ENCODE measurements around the gene C20orf96.

GRCh38 chr20:289693-290083 lies 862 bp downstream of the C20orf96 start:
- TF ChIP-seq CTCF (optimal IDR thresholded peaks at IDR 0.05 in 1 of 3, IDR thresholded peaks at IDR 0.05 in 1 of 3, conservative IDR thresholded peaks at IDR 0.05 in 1 of 3; ENCODE audit: extremely low read depth in 1 of 3, insufficient read depth in 2 of 3, low read length in 3 of 3): no peak
- TF ChIP-seq EZH2 (IDR thresholded peaks at IDR 0.05; ENCODE audit: low read length): no peak
